Effector memory CD8-positive, alpha-beta T cell (primary cell): ENCODE results near the gene LMX1B.
"Not testable (repeated sequence)": the region's sequence is repeated elsewhere in the genome, so short reads cannot be mapped to it uniquely, and the experiment has no call there.

ENCODE experiments used
- ATAC-seq: fragments of 150-1000 bp; cut with Tn5 transposase; replicated peaks from 2 replicates; pipeline ENCODE4 v1.10.0; 2021; ENCODE audit warnings: mild to moderate bottlenecking, moderate library complexity
- DNase-seq, 3 experiments: peaks; one replicate each; pipeline ENCODE4 v3.0.0; 2021
- H3K27ac Mint-ChIP-seq, 2 donors: one replicate each; pipeline ENCODE4 v1.8.0; 2022; ENCODE audit warnings: mild to moderate bottlenecking in 2 of 2, mixed read lengths in 2 of 2, moderate library complexity in 2 of 2
- H3K27me3 Mint-ChIP-seq, 2 donors: one replicate each; pipeline ENCODE4 v1.8.0; 2022; ENCODE audit warnings: mixed read lengths in 2 of 2
- H3K36me3 Mint-ChIP-seq: one replicate; pipeline ENCODE4 v1.8.0; 2022; ENCODE audit warnings: mild to moderate bottlenecking, moderate library complexity, mixed read lengths; ENCODE audit not compliant: insufficient read depth
- H3K4me1 Mint-ChIP-seq, 2 donors: one replicate each; pipeline ENCODE4 v1.8.0; 2022; ENCODE audit warnings: low read depth in 2 of 2, mixed read lengths in 2 of 2
- H3K4me3 Mint-ChIP-seq, 2 donors: one replicate each; pipeline ENCODE4 v1.8.0; 2022; ENCODE audit warnings: mild to moderate bottlenecking in 2 of 2, mixed read lengths in 2 of 2, moderate library complexity in 2 of 2
- H3K9me3 Mint-ChIP-seq, 2 donors: one replicate each; pipeline ENCODE4 v1.8.0; 2022; ENCODE audit warnings: mixed read lengths in 2 of 2
- total RNA-seq, 9 experiments: gene quantifications; one replicate each; lab custom pipeline; 2026; lab: John Stamatoyannopoulos, UW

The LMX1B gene
- total RNA-seq, result 0 to 0.42 (median 0) reads per million in 9 experiments

GRCh38 chr9:126613651-126614050, at the start of gene LMX1B:
Gene LMX1B (plus strand): TSS chr9:126613928. CDS start chr9:126614450, 522 bp downstream.
- DNase-seq (no peak), ATAC-seq (no peak)
- no peaks in the 10 kb centered on the region for H3K9me3 Mint-ChIP-seq
- peaks cover 19 to 24% of the 10 kb centered on the region in 2 donors for H3K4me1 Mint-ChIP-seq
- peaks cover 12% of the 10 kb centered on the region for H3K36me3 Mint-ChIP-seq
- peaks cover 61 to 89% of the 10 kb centered on the region in 2 donors for H3K27me3 Mint-ChIP-seq
- H3K27ac Mint-ChIP-seq, result no peak within 1 kb of the TSS
- H3K4me3 Mint-ChIP-seq, result peak within 1 kb of the TSS; percentile 77 to 79

- Mint-ChIP-seq H3K4me1 (peaks cover 0 to 4% of the 10 kb centered on the region in 2 donors), H3K9me3 (no peaks in the 10 kb centered on the region), H3K36me3 (no peaks in the 10 kb centered on the region), H3K4me3 (no peak overlapping the region), H3K27ac (no peak overlapping the region), H3K27me3 (peaks cover 54 to 94% of the 10 kb centered on the region in 2 donors)
- no peak for DNase-seq
- peak; percentile 32 for ATAC-seq
These were observed 49.6 kb upstream of the LMX1B start for GRCh38 chr9:126564128-126564527.

- H3K27me3 Mint-ChIP-seq, result peaks cover 48 to 91% of the 10 kb centered on the region in 2 donors
- no peak overlapping the region for H3K4me3 Mint-ChIP-seq
- H3K4me1 Mint-ChIP-seq, result peaks cover 0 to 4% of the 10 kb centered on the region in 2 donors
- no peak overlapping the region for H3K27ac Mint-ChIP-seq
- H3K9me3 Mint-ChIP-seq, result no peaks in the 10 kb centered on the region
- H3K36me3 Mint-ChIP-seq, result no peaks in the 10 kb centered on the region
- DNase-seq (no peak), ATAC-seq (no peak)
These were observed 49.0 kb upstream of the LMX1B start for GRCh38 chr9:126564716-126565115.

- peaks cover 48 to 90% of the 10 kb centered on the region in 2 donors for H3K27me3 Mint-ChIP-seq
- ATAC-seq, result no peak
- H3K4me3 Mint-ChIP-seq, result no peak overlapping the region
- no peak for DNase-seq
- peaks cover 0 to 4% of the 10 kb centered on the region in 2 donors for H3K4me1 Mint-ChIP-seq
- no peaks in the 10 kb centered on the region for H3K36me3 Mint-ChIP-seq
- H3K27ac Mint-ChIP-seq, result no peak overlapping the region
- H3K9me3 Mint-ChIP-seq, result no peaks in the 10 kb centered on the region
These were observed 48.2 kb upstream of the LMX1B start for GRCh38 chr9:126565336-126566128.

GRCh38 chr9:126569036-126569435, 44.7 kb upstream of the LMX1B start:
- Mint-ChIP-seq H3K9me3 (no peaks in the 10 kb centered on the region), H3K4me1 (no peaks in the 10 kb centered on the region), H3K4me3 (no peak overlapping the region), H3K36me3 (no peaks in the 10 kb centered on the region), H3K27me3 (peaks cover 36 to 60% of the 10 kb centered on the region in 2 donors), H3K27ac (no peak overlapping the region)
- DNase-seq (no peak), ATAC-seq (no peak)

GRCh38 chr9:126578029-126578428, 35.7 kb upstream of the LMX1B start:
- Mint-ChIP-seq H3K4me3 (no peak overlapping the region), H3K4me1 (peaks cover 0 to 3% of the 10 kb centered on the region in 2 donors), H3K27me3 (peaks cover 34 to 61% of the 10 kb centered on the region in 2 donors), H3K9me3 (no peaks in the 10 kb centered on the region), H3K27ac (no peak overlapping the region), H3K36me3 (no peaks in the 10 kb centered on the region)
- DNase-seq, result no peak
- ATAC-seq, result no peak

- ATAC-seq, result not testable (repeated sequence)
These were observed 33.4 kb upstream of the LMX1B start for GRCh38 chr9:126580319-126580718.

GRCh38 chr9:126581893-126582292, 31.8 kb upstream of the LMX1B start:
- DNase-seq (no peak), ATAC-seq (no peak)
- Mint-ChIP-seq H3K4me1 (peaks cover 0 to 3% of the 10 kb centered on the region in 2 donors), H3K9me3 (no peaks in the 10 kb centered on the region), H3K36me3 (no peaks in the 10 kb centered on the region), H3K4me3 (no peak overlapping the region), H3K27ac (no peak overlapping the region), H3K27me3 (peaks cover 69 to 88% of the 10 kb centered on the region in 2 donors)

More at GRCh38 chr9:126580319-126580718, 33.4 kb upstream of the LMX1B start:
- not testable (repeated sequence) for H3K4me3 Mint-ChIP-seq, H3K36me3 Mint-ChIP-seq, H3K27ac Mint-ChIP-seq, DNase-seq, H3K4me1 Mint-ChIP-seq, H3K9me3 Mint-ChIP-seq
- peaks cover 54 to 73% of the 10 kb centered on the region in 2 donors for H3K27me3 Mint-ChIP-seq

- ATAC-seq (no peak), DNase-seq (no peak)
- Mint-ChIP-seq H3K27ac (no peak overlapping the region), H3K4me3 (no peak overlapping the region), H3K9me3 (no peaks in the 10 kb centered on the region), H3K4me1 (peaks cover 0 to 3% of the 10 kb centered on the region in 2 donors), H3K36me3 (no peaks in the 10 kb centered on the region), H3K27me3 (peaks cover 64 to 88% of the 10 kb centered on the region in 2 donors)
These were observed 31.3 kb upstream of the LMX1B start for GRCh38 chr9:126582427-126582826.

GRCh38 chr9:126583144-126583760, 30.5 kb upstream of the LMX1B start:
- Mint-ChIP-seq H3K4me1 (peaks cover 0 to 3% of the 10 kb centered on the region in 2 donors), H3K9me3 (no peaks in the 10 kb centered on the region), H3K36me3 (no peaks in the 10 kb centered on the region), H3K27ac (no peak overlapping the region), H3K27me3 (peaks cover 65 to 88% of the 10 kb centered on the region in 2 donors), H3K4me3 (no peak overlapping the region)
- ATAC-seq, result no peak
- DNase-seq, result no peak

GRCh38 chr9:126584611-126585010, 29.1 kb upstream of the LMX1B start:
- DNase-seq (no peak), ATAC-seq (no peak)
- Mint-ChIP-seq H3K4me1 (peaks cover 0 to 3% of the 10 kb centered on the region in 2 donors), H3K27ac (no peak overlapping the region), H3K4me3 (no peak overlapping the region), H3K9me3 (no peaks in the 10 kb centered on the region), H3K36me3 (no peaks in the 10 kb centered on the region), H3K27me3 (peaks cover 67 to 89% of the 10 kb centered on the region in 2 donors)

- peak overlapping the region in 1 of 2 donors; percentile 2 for H3K27ac Mint-ChIP-seq
These were observed 27.5 kb upstream of the LMX1B start for GRCh38 chr9:126586236-126586635.

GRCh38 chr9:126587187-126588185, 26.2 kb upstream of the LMX1B start:
- no peak for ATAC-seq
- Mint-ChIP-seq H3K27ac (no peak overlapping the region), H3K27me3 (peaks cover 73 to 90% of the 10 kb centered on the region in 2 donors), H3K4me3 (no peak overlapping the region), H3K9me3 (no peaks in the 10 kb centered on the region), H3K4me1 (no peaks in the 10 kb centered on the region), H3K36me3 (no peaks in the 10 kb centered on the region)
- DNase-seq, result no peak

More at GRCh38 chr9:126586236-126586635, 27.5 kb upstream of the LMX1B start:
- ATAC-seq, result no peak
- peaks cover 0 to 3% of the 10 kb centered on the region in 2 donors for H3K4me1 Mint-ChIP-seq
- H3K4me3 Mint-ChIP-seq, result no peak overlapping the region
- peaks cover 71 to 90% of the 10 kb centered on the region in 2 donors for H3K27me3 Mint-ChIP-seq
- no peaks in the 10 kb centered on the region for H3K9me3 Mint-ChIP-seq
- H3K36me3 Mint-ChIP-seq, result no peaks in the 10 kb centered on the region
- no peak for DNase-seq
